Measurements from ENCODE around the gene RHCG.

The RHCG gene

DNA sequence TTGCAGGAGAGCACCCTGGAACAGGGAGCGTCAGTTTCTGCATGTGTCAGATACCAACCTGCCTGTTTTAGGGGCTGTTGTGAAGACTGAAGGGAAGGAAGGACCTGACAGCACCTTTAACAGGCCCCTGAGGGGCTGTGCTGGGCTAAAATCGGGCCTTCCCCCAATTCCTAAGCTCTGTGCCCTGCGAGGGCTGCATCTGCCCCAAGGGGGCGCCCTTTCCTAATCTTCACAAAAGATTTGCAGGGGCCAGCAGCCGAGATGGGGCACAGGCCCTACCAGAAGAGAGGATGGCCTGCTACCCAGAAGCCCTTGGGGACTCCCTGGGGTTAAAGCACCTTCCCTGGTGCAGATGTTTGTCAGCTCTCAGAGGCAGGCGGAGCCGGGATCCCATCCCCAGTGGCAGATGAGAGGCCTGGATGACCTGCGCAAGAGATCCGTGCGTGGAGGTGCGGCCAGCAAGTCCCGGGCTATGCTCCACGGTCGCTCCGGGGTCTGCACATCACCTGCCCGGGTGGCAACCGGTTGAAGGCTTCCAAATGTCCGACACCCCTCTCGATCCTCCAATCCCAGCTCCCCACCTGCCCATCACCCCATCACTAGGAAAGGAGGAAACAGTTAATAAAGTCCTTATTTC, 53.6 kb downstream of the RHCG start:
- peak; percentile 78 for DNase-seq

DNA sequence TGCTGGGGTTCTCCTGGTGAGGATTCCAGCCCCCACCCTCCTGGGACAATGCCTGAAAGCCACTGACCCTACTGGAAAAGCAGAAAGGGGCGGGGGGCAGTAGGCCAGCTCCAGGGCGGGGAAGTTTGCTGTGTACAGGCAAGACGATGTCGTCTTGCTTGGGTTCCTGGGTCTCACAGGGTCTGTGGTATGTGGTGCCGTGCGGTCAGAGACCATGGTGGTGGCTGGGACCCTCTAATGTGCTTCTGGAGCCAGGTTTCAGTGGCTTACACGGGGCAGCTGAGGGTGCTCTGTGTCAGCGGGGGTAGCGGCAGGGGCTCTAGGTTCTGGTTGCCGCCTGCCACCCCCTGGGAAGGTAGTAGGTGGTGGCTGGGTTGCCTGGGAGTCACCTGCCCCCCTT, 54.2 kb downstream of the RHCG start:
- no peak for DNase-seq

DNA sequence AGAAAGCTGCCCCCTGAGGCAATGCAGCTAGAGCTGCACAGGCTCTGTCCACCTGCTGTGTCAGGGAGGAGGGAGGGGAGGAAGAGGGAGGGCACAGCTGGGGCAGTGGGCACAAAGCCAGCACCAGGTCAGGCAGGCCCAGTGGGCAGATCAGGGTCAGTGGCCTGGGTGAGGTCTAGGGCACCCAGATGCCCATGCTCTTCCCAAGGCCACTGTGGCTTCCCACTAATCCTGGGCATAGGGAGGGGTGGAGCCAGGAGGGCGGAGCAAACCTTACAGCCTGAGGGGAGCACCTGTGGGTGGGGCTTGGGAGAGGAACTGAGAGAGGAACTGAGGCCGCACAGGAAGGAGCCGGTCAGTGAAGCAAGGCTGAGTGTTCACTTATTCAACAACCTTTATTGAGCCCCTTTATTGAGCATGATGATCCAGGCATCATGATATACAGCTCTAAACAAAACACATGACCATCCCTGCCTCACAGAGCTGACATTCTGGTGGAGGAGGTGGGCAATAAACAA, 55.0 kb downstream of the RHCG start:
- peak; percentile 17 for DNase-seq

DNA sequence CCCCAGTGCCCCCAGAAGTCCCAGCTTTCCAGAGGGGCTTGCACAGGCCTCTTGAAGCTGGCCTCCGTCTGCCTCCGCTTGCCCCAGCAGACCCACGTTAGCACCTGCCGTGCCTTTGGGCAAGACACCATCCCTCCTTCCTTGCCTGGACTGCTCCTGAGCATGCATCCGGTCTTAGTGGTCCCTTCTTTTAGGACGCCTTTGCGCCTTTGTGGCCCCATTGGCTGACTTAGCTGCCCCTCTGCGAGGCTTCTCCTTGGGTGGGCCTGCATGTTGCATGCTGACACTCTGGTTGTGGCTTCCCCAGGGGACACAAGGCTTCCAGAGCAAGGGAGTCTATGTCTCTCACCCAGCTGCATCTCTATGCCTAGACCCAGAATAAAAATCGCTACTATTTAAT, 56.6 kb downstream of the RHCG start:
- no peak for DNase-seq

DNA sequence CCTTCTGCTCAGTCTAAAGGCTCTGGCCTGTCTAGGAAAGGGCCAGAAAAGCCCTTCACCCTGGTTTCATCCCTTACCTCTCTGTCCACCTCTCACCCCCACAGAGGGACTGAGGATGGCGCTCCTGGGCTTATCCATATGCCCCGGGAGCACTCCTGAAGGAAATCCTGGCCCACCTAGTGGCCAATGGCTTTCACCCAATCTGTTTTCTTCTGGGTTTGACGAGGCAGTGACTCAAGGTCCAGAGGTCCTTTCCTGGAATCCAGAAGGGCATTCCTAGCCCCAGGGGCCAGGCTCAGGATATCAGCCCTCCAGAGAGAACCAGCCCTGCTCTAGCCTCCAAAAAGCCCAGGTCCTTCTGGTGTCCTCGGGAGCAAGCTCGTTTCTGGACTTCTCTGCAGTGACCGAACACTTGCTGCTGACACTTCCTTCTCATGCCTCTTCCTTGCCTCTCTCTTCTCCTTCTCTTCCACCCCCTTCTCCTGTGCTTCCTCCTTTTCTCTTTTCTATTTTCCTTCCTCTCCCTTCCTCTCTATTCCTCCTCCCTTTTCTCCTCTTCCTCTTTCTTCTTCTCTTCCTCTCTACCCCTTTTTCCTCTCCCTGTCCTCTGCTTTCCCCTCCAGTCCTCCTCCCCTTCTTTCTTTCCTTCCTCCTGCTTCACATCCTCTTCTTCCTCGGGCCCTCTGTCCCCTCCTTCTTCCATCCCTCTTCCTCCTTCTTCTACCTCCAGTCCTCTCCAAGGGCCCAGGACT, 59.6 kb downstream of the RHCG start:
- no peak for DNase-seq

DNA sequence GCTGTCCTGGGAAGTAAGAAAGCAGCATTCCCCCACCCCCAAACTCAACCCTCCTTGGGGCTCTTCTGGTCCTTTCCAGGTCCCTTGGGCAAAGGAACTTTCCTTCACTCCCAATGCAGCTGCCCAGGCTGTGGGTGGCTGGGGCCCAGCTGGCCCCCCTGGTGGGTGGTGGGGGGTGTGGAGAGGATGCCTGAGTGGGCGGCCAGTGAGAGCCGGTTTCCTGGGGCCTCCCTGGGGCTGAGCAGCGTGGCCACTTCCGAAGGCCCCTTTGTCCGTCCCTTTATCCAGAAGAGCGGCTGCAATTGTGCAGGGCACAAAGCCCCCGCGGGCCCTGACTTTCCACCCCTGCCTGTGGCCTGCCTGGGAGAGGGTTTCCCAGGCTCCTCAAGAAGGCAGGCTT, 61.0 kb downstream of the RHCG start:
- no peak for DNase-seq

DNA sequence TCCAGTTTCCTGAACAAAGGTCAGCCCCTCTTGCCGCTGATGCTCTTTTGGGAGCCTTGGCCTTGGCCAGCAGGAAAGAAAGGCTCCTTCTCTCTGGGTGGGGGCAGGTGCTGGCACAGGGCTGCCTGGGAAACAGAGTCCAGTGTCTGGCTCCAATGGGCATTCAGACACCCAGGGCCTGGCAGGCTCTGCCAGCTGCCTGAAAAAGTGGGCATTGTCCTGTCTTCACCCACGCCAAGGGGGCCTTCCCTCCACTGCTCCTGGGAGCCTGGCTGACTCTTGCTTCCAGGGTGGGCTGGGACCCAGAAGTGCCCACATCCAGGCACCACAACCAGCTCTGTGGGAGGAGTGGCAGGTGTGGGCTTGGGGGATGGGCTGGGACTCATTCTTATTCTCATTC, 62.7 kb downstream of the RHCG start:
- DNase-seq, result no peak

DNA sequence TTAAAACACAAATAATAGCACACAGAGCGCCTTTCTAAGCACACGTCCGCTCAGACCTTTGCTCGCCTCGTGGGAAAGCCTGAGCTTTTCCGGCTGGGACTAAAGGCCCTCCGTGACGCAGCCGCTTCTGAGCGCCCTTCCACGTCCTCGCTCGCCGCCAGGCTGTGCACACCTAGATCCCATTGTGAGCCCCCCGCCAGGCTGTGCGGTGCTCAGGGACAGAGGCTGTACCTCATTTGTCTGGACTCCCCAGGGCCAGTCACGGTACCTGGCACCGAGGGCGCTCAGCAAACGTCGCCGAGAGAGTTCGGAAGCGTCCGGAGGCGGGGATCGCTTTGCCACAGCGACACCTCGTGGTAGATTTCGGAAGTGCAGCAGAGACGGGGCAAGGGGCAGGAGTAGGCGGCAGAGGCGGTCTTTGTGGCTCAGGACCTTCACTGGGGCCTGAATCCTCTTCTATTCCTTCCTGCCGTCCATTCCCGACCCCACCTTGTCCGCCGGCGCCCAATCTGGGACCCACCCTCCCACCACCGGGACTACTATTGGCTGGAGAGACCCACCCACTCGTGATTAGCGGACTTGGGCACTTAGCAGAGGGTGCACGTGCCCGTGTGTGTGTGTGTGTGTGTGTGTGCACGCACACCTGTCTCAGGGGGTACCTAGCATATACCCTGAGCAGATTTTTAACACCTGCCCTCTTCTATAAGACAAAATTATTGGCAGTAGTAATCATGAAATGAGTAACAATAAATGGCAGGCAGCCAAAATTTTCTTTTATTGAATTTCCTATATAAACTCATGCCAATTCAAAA, 65.6 kb downstream of the RHCG start:
- DNase-seq, result peak; percentile 85

DNA sequence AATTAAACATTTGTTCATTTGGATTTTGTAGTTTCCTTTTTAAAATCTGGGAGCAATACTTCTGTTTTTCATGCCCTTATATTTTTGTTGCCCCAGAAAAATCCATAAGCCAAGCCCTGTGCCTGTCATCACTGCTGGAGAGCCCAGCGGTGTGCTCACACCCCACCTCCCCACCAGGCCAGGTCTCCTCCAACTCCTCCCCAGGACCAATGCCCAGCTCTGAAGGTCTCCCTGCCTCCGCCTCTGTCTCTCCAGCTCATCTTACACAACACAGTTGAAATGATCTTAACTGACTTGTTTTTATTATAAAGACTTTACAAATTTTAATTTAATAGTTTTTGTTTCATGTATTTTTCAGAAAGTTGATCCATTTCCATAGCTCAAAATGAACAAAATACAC, 66.4 kb downstream of the RHCG start:
- no peak for DNase-seq

DNA sequence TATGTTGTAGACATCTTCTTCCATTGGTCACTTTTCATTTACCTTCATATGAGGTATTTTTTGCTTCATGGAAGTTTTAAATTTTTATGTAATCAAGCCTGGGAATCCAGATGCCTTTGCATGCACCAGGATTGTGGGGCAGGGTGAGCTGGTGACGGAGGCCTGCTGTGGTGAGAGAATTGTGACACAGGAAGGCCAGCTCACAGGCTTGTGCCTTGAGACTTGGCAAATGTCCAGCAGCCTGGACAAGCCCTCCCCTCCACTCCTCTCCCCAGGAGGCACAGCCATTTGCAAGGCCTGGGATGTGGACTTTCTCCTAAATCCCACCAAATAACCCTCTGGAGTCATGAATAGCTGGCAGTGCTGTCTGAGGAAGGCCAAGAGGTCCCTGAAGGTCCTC, 67.4 kb downstream of the RHCG start:
- peak; percentile 25 for DNase-seq

DNA sequence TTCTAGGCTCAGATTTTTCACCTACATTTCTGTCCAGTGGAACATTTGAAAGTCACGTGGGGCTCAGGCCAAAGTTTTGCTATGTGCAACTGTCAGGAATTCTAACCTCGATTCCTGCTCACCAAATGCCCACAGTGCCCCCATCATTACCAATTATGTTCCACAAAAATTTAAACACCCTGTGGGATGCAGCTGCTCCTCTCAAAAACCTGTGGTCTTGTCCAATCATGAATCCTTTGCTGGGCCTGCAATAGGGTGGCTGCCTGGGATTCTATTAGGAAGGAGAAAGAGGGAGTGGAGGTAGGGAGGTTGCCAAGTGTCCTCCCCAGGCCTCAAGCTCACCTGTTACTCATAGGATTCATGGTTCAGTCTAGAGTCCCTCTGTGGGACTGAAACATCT, 68.1 kb downstream of the RHCG start:
- no peak for DNase-seq

DNA sequence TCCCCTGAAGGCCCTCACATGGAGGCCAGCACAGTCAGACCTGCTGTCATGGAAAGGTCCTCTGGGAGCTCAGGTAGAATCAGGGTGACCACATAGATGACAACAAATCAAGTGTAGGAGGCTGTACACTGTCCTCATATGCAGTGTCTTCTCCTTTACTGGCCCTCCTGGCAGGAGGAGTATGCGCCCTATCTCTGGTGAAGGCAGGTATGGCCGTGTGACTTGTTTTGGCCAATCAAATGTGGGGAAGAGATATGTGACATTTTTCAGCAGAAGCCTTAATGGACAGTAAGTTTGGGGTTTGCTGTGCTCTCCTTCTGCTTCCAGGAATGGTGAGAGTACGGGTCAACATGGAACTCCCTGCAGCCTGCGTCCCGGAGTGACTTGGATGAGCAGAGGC, 69.9 kb downstream of the RHCG start:
- DNase-seq, result no peak

DNA sequence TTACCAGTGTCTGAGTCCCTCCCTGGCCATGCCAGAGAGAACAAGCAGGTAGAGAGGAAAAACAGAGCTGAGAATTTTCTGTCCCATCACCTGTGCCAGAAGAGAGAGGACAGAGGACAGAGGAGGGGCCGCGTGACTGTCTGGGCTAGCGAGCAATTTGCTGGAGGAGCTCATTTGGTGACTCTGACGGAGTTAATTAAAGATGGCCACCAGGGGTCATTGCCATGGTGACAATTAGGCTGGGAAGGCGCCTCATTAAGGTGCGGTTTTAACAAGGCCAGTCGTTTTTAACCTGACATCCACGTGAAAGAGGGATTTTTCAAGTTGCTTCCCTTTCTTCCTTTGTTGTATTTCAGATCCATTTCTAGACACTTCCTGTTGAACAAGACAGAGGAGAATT, 72.4 kb downstream of the RHCG start:
- no peak for DNase-seq
